NCI-H82 (cell line): ENCODE data around the gene BAG1.

ENCODE experiments used
- DNase-seq: peaks from one replicate; lab custom pipeline; 2025; lab: John Stamatoyannopoulos, UW

The BAG1 gene

GRCh38 chr9:33273266-33273971, 8.9 kb upstream of the BAG1 start:
- no peak for DNase-seq

- no peak for DNase-seq
These were observed 7.6 kb upstream of the BAG1 start for GRCh38 chr9:33272061-33272460.

- DNase-seq = no peak
These were observed 5.6 kb upstream of the BAG1 start for GRCh38 chr9:33270146-33270545.

GRCh38 chr9:33267151-33267767, 2.8 kb upstream of the BAG1 start:
- DNase-seq = no peak

GRCh38 chr9:33265211-33265865, 830 bp upstream of the BAG1 start:
- no peak for DNase-seq

GRCh38 chr9:33264003-33264472, 470 bp downstream of the BAG1 start:
- DNase-seq = peak; percentile 49

- peak; percentile 44 for DNase-seq
These were observed 1.1 kb downstream of the BAG1 start for GRCh38 chr9:33263131-33264002.

- DNase-seq = no peak
These were observed 4.1 kb downstream of the BAG1 start for GRCh38 chr9:33260372-33260771.

- DNase-seq = no peak
These were observed 7.2 kb downstream of the BAG1 start for GRCh38 chr9:33257276-33257675.

- no peak for DNase-seq
These were observed 8.3 kb downstream of the BAG1 start for GRCh38 chr9:33256236-33256635.

GRCh38 chr9:33255471-33255870, 9.0 kb downstream of the BAG1 start:
- no peak for DNase-seq

- no peak for DNase-seq
These were observed 9.5 kb downstream of the BAG1 start for GRCh38 chr9:33255014-33255413.

GRCh38 chr9:33254211-33254610, 10.3 kb downstream of the BAG1 start:
- no peak for DNase-seq

GRCh38 chr9:33250458-33250995, 14.0 kb downstream of the BAG1 start:
- no peak for DNase-seq

GRCh38 chr9:33249983-33250382, 14.5 kb downstream of the BAG1 start:
- no peak for DNase-seq

- DNase-seq = no peak
These were observed 15.3 kb downstream of the BAG1 start for GRCh38 chr9:33249087-33249658.

- no peak for DNase-seq
These were observed 15.9 kb downstream of the BAG1 start for GRCh38 chr9:33248606-33249005.

GRCh38 chr9:33246269-33246860, 18.1 kb downstream of the BAG1 start:
- DNase-seq = no peak

GRCh38 chr9:33245341-33245740, 19.2 kb downstream of the BAG1 start:
- no peak for DNase-seq

- no peak for DNase-seq
These were observed 20.2 kb downstream of the BAG1 start for GRCh38 chr9:33244137-33244784.
